Astrocyte (in vitro differentiated cells and primary cell): ENCODE results near the gene KCNJ12.
"Not testable (repeated sequence)": the region's sequence is repeated elsewhere in the genome, so short reads cannot be mapped to it uniquely, and the experiment has no call there.

Experiments used
- CTCF ChIP-seq: IDR thresholded peaks from 2 replicates; pipeline ENCODE4 v1.5.1; 2011; ENCODE audit warnings: low read depth, mild to moderate bottlenecking, inconsistent platforms, low read length, moderate library complexity; ENCODE audit not compliant: insufficient read depth
- EZH2 ChIP-seq: IDR thresholded peaks from 2 replicates; pipeline ENCODE4 v1.6.1; 2012; ENCODE audit warnings: mild to moderate bottlenecking, low read length, inconsistent platforms; ENCODE audit not compliant: insufficient read depth

DNA sequence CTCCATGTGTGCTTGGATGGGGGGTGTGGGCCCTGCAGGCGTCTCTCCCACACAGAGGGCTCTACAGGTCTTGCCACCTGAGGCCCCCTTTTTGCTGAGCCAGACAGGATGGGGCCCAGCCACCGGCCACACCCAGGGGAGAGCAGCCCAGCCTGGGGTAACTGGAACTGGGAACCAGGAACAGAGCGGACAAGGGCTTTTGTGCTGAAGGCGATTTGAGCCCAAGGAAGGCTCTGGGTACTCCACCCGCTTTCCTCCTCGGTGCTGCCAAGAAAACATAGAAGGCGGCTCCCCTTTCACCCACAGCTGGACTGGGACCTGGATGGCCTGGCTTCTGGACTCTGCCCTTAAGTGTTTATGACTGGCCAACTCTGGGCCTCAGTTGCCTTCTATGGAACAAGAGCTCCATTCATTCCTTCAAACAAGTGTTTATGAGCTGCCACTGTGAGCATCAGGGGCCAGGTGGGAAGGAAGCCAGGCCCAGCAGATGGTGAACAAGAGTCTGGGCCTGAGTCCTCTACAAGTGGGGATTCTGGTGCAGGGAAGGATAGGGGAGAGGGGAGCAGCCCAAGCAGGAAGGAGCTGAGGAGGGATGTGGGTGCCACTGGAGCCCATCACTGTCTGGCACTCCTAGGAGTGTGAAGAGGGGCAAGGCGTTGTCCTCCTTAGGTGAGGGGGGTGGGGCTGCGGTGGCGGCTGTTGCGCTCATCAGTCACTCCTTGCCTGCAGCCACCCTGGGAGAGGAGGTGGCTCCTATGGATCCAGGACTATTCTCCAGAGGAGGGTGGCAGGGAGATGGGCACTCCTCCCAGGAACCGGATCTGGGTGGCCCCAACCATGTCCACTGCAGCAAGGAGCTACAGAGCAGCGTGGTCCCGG is 46.4 kb downstream of the KCNJ12 start:
- not testable (repeated sequence) for TF ChIP-seq CTCF, EZH2
